GM12892 (cell line): ENCODE measurements around the gene RNF17.

Experiments used
- POLR2A ChIP-seq: IDR thresholded peaks from 2 replicates; pipeline ENCODE4 v1.6.1; 2011; ENCODE audit warnings: low read depth, low read length, control low read depth
- POLR2AphosphoS5 ChIP-seq: IDR thresholded peaks from 2 replicates; pipeline ENCODE4 v1.6.1; 2011; ENCODE audit warnings: low read depth, low read length, control low read depth

DNA sequence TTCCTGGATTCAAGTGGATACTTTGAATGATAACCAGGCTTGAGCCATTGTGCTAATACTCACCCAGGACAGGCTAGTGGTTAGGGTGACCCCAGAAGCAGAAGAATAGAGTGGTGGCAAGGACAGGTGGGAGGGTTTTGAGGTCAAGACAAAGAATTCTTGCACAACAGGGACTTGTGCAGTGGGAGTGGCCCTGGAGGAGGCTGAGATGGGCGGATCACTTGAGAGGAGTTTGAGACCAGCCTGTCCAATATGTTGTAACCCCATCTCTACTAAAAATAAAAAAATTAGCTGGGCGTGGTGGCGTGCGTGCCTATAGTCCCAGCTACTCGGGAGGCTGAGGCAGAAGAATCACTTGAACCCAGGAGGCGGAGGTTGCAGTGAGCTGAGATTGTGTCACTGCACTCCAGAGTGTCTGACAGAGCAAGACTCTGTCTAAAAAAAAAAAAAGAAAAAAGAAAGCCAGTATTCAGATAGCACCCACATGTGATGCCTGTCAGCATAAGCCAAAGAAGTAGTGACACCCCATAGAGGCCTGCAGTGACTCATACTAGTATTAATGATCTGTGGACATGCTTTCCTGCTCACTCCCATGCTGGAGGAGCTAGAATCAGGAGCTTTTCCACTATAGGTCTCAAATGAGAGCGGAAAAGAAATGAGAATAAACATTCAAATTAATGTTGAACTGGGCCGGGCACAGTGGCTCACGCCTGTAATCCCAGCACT, 78.7 kb downstream of the RNF17 start:
- TF ChIP-seq POLR2A (no peak), POLR2AphosphoS5 (no peak)
